H9 (cell line): ENCODE results near the gene TBC1D22A. TPM values are rescaled to one million over a fixed set of nuclear protein-coding genes. Genes with fewer than 3 reads are reported as not detected.

Source experiments
- DNase-seq: peaks from one replicate; pipeline ENCODE4 v3.0.0-alpha.2; 2017
- H2AFZ ChIP-seq: one replicate; pipeline ENCODE4 v1.6.1; 2013; ENCODE audit warnings: mild to moderate bottlenecking, low read length, control low read depth, moderate library complexity
- H2AK5ac ChIP-seq: 2 replicates; pipeline ENCODE4 v1.6.1; 2013; ENCODE audit warnings: low read length, control low read depth, mixed read lengths; ENCODE audit not compliant: insufficient read length
- H2BK120ac ChIP-seq: one replicate; pipeline ENCODE4 v1.6.1; 2013; ENCODE audit warnings: low read depth, mild to moderate bottlenecking, low read length, control low read depth, inconsistent platforms; ENCODE audit not compliant: poor library complexity, severe bottlenecking
- H2BK12ac ChIP-seq: 2 replicates; pipeline ENCODE4 v1.6.1; 2013; ENCODE audit warnings: low read length, control low read depth, mixed read lengths, low read depth; ENCODE audit not compliant: insufficient read length
- H2BK15ac ChIP-seq: 2 replicates; pipeline ENCODE4 v1.6.1; 2013; ENCODE audit warnings: low read depth, low read length, control low read depth
- H2BK20ac ChIP-seq: one replicate; pipeline ENCODE4 v1.6.1; 2013; ENCODE audit warnings: low read depth, mild to moderate bottlenecking, low read length, control low read depth, inconsistent platforms; ENCODE audit not compliant: poor library complexity, severe bottlenecking
- H2BK5ac ChIP-seq: 2 replicates; pipeline ENCODE4 v1.6.1; 2013; ENCODE audit warnings: low read length, control low read depth, mixed read lengths; ENCODE audit not compliant: insufficient read length
- H3K14ac ChIP-seq: 2 replicates; pipeline ENCODE4 v1.6.1; 2013; ENCODE audit warnings: low read length, control low read depth; ENCODE audit not compliant: insufficient read depth
- H3K18ac ChIP-seq: 2 replicates; pipeline ENCODE4 v1.6.1; 2013; ENCODE audit warnings: low read depth, mild to moderate bottlenecking, mixed read lengths, low read length, control low read depth; ENCODE audit not compliant: insufficient read length
- H3K23ac ChIP-seq: 2 replicates; pipeline ENCODE4 v1.6.1; 2013; ENCODE audit warnings: low read length, control low read depth, mixed read lengths, low read depth; ENCODE audit not compliant: insufficient read length
- H3K23me2 ChIP-seq: 2 replicates; pipeline ENCODE4 v1.6.1; 2013; ENCODE audit warnings: low read depth, mild to moderate bottlenecking, mixed read lengths, low read length, control low read depth; ENCODE audit not compliant: insufficient read length, poor library complexity, severe bottlenecking
- H3K27ac ChIP-seq: 2 replicates; pipeline ENCODE4 v1.5.1; 2013; ENCODE audit warnings: low read length, control low read depth, mixed read lengths, low read depth; ENCODE audit not compliant: insufficient read length
- H3K27me3 ChIP-seq: 2 replicates; pipeline ENCODE4 v1.6.1; 2013; ENCODE audit warnings: low read length, control low read depth, inconsistent platforms; ENCODE audit not compliant: insufficient read depth
- H3K4ac ChIP-seq: 2 replicates; pipeline ENCODE4 v1.6.1; 2013; ENCODE audit warnings: low read depth, mild to moderate bottlenecking, control low read depth, inconsistent platforms, low read length, moderate library complexity
- H3K4me1 ChIP-seq: 2 replicates; pipeline ENCODE4 v1.6.1; 2013; ENCODE audit warnings: low read length, control low read depth, inconsistent platforms; ENCODE audit not compliant: insufficient read depth
- H3K4me2 ChIP-seq: 2 replicates; pipeline ENCODE4 v1.6.1; 2013; ENCODE audit warnings: low read length, control low read depth, mixed read lengths; ENCODE audit not compliant: insufficient read length, insufficient read depth
- H3K56ac ChIP-seq: 2 replicates; pipeline ENCODE4 v1.6.1; 2013; ENCODE audit warnings: low read depth, mild to moderate bottlenecking, mixed read lengths, low read length, control low read depth; ENCODE audit not compliant: insufficient read length
- H3K79me1 ChIP-seq: 2 replicates; pipeline ENCODE4 v1.6.1; 2013; ENCODE audit warnings: low read depth, mild to moderate bottlenecking, moderate library complexity, low read length, control low read depth, inconsistent platforms; ENCODE audit not compliant: insufficient read depth, poor library complexity, severe bottlenecking
- H3K79me2 ChIP-seq: 2 replicates; pipeline ENCODE4 v1.6.1; 2013; ENCODE audit warnings: low read length, control low read depth, inconsistent platforms; ENCODE audit not compliant: insufficient read depth
- H3K9ac ChIP-seq: 2 replicates; pipeline ENCODE4 v1.6.1; 2013; ENCODE audit warnings: low read length, control low read depth, mixed read lengths; ENCODE audit not compliant: insufficient read length; ENCODE audit errors: extremely low read depth
- H3K9me3 ChIP-seq: one replicate; pipeline ENCODE4 v1.6.1; 2013; ENCODE audit warnings: low read depth, low read length, inconsistent platforms; ENCODE audit not compliant: control insufficient read depth
- H3T11ph ChIP-seq: one replicate; pipeline ENCODE4 v1.6.1; 2013; ENCODE audit warnings: mild to moderate bottlenecking, low read length, control low read depth, inconsistent platforms
- H4K20me1 ChIP-seq: one replicate; pipeline ENCODE4 v1.6.1; 2013; ENCODE audit not compliant: control insufficient read depth, insufficient read length, insufficient read depth
- H4K5ac ChIP-seq: 2 replicates; pipeline ENCODE4 v1.6.1; 2013; ENCODE audit warnings: low read depth, mild to moderate bottlenecking, mixed read lengths, low read length, control low read depth; ENCODE audit not compliant: insufficient read length
- H4K8ac ChIP-seq: replicated peaks from 2 replicates; pipeline ENCODE4 v1.6.1; 2013; ENCODE audit warnings: low read length, control low read depth, mixed read lengths, low read depth; ENCODE audit not compliant: insufficient read length
- H4K91ac ChIP-seq: 2 replicates; pipeline ENCODE4 v1.6.1; 2013; ENCODE audit warnings: low read depth, mild to moderate bottlenecking, moderate library complexity, mixed read lengths, low read length, control low read depth; ENCODE audit not compliant: insufficient read length
- H3K27ac Mint-ChIP-seq, 3 experiments: 2 replicates in 2 of 3; 3 replicates in 1 of 3; pipeline ENCODE4 v1.8.0; 2020 to 2021; ENCODE audit warnings: mixed read lengths in 3 of 3, mild to moderate bottlenecking in 1 of 3, moderate library complexity in 1 of 3
- H3K27me3 Mint-ChIP-seq: 2 replicates; pipeline ENCODE4 v1.8.0; 2021; ENCODE audit warnings: low read depth, mild to moderate bottlenecking, moderate library complexity, mixed read lengths
- H3K36me3 Mint-ChIP-seq, 3 experiments: 2 replicates in 2 of 3; 3 replicates in 1 of 3; pipeline ENCODE4 v1.8.0; 2020 to 2021; ENCODE audit warnings: low read depth in 3 of 3, mixed read lengths in 3 of 3; ENCODE audit not compliant: insufficient read depth in 1 of 3
- H3K4me1 Mint-ChIP-seq, 2 experiments: 2 replicates each; pipeline ENCODE4 v1.8.0; 2020; ENCODE audit warnings: mixed read lengths in 2 of 2
- H3K4me3 Mint-ChIP-seq, 2 experiments: 2 replicates in 1 of 2; 3 replicates in 1 of 2; pipeline ENCODE4 v1.8.0; 2020 to 2021; ENCODE audit warnings: mild to moderate bottlenecking in 2 of 2, mixed read lengths in 2 of 2, moderate library complexity in 1 of 2
- H3K9me3 Mint-ChIP-seq, 2 experiments: 2 replicates in 1 of 2; 3 replicates in 1 of 2; pipeline ENCODE4 v1.8.0; 2020; ENCODE audit warnings: mild to moderate bottlenecking in 2 of 2, mixed read lengths in 2 of 2, moderate library complexity in 1 of 2
- WGBS: extraction: QIAGEN DNeasy Blood & Tissue Kit; methylation state at CpG from one replicate; pipeline ENCODE4 v1.1.7; 2013; ENCODE audit warnings: missing lambda C conversion rate, low lambda C conversion rate, mixed read lengths; ENCODE audit not compliant: insufficient read length; ENCODE audit errors: extremely low coverage; 5-methylcytosine and 5-hydroxymethylcytosine counted together
- total RNA-seq: library from RNA; stranded (reverse); gene quantifications from 2 replicates; pipeline ENCODE4 v1.2.1, GENCODE V29; 2021
- TF ChIP-seq, protein P1 (sequence below): fragments of 200-600 bp; sonication (generic); conservative IDR thresholded peaks from 3 replicates; pipeline ENCODE4 v1.8.0; 2021; ENCODE audit warnings: antibody characterized with exemption, mild to moderate bottlenecking

Gene TBC1D22A
- total RNA-seq, 1 experiment from 2014 or later, result 20.8 TPM

GRCh38 chr22:46896568-46897245, 134.3 kb downstream of the TBC1D22A start:
- DNase-seq, result no peak
- Mint-ChIP-seq H3K27me3 (no peaks in the 10 kb centered on the region), H3K36me3 (peaks cover 8 to 41% (median 20%) of the 10 kb centered on the region in 3 experiments; a peak in 6 of 7 replicates), H3K4me1 (peaks cover 0 to 5% of the 10 kb centered on the region in 2 experiments; a peak in 2 of 4 replicates), H3K4me3 (no peak overlapping the region), H3K27ac (no peak overlapping the region), H3K9me3 (no peaks in the 10 kb centered on the region)
- Histone ChIP-seq H3T11ph (no peak overlapping the region), H2BK20ac (no peak overlapping the region), H4K91ac (no peak overlapping the region), H3K23me2 (no peaks in the 10 kb centered on the region), H3K9ac (no peak overlapping the region), H3K14ac (no peak overlapping the region), H3K79me2 (peaks cover 2% of the 10 kb centered on the region; the same call in 1 of the 2 replicates), H3K9me3 (no peaks in the 10 kb centered on the region), H3K56ac (no peak overlapping the region), H3K27me3 (no peaks in the 10 kb centered on the region), H3K4me1 (no peaks in the 10 kb centered on the region), H3K4me2 (no peak overlapping the region), H3K27ac (no peak overlapping the region), H3K79me1 (peaks cover 2% of the 10 kb centered on the region), H4K5ac (no peak overlapping the region), H2BK12ac (no peak overlapping the region), H3K18ac (no peak overlapping the region), H2AK5ac (no peak overlapping the region), H4K20me1 (no peaks in the 10 kb centered on the region), H2BK5ac (no peak overlapping the region), H4K8ac (no peak overlapping the region), H2BK120ac (no peak overlapping the region), H2AFZ (no peak overlapping the region), H2BK15ac (no peak overlapping the region), H3K4ac (no peak overlapping the region), H3K23ac (no peak overlapping the region)
- TF ChIP-seq, protein P1, sequence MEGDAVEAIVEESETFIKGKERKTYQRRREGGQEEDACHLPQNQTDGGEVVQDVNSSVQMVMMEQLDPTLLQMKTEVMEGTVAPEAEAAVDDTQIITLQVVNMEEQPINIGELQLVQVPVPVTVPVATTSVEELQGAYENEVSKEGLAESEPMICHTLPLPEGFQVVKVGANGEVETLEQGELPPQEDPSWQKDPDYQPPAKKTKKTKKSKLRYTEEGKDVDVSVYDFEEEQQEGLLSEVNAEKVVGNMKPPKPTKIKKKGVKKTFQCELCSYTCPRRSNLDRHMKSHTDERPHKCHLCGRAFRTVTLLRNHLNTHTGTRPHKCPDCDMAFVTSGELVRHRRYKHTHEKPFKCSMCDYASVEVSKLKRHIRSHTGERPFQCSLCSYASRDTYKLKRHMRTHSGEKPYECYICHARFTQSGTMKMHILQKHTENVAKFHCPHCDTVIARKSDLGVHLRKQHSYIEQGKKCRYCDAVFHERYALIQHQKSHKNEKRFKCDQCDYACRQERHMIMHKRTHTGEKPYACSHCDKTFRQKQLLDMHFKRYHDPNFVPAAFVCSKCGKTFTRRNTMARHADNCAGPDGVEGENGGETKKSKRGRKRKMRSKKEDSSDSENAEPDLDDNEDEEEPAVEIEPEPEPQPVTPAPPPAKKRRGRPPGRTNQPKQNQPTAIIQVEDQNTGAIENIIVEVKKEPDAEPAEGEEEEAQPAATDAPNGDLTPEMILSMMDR, result no peak
- WGBS, result no CpG with 5 or more reads among the region's 13 CpGs
